VCaP (cell line): ENCODE results near the gene USP22.
"Not testable (repeated sequence)": the region's sequence is repeated elsewhere in the genome, so short reads cannot be mapped to it uniquely, and the experiment has no call there.

ENCODE experiments used
- H3K27ac ChIP-seq: fragments of 450-650 bp; 2 replicates; pipeline ENCODE4 v1.5.1; 2017
- TF ChIP-seq, protein P1 (sequence below): fragments of 450-650 bp; conservative IDR thresholded peaks from 2 replicates; pipeline ENCODE4 v1.5.1; 2017; ENCODE audit warnings: mild to moderate bottlenecking, moderate library complexity

Gene USP22

DNA sequence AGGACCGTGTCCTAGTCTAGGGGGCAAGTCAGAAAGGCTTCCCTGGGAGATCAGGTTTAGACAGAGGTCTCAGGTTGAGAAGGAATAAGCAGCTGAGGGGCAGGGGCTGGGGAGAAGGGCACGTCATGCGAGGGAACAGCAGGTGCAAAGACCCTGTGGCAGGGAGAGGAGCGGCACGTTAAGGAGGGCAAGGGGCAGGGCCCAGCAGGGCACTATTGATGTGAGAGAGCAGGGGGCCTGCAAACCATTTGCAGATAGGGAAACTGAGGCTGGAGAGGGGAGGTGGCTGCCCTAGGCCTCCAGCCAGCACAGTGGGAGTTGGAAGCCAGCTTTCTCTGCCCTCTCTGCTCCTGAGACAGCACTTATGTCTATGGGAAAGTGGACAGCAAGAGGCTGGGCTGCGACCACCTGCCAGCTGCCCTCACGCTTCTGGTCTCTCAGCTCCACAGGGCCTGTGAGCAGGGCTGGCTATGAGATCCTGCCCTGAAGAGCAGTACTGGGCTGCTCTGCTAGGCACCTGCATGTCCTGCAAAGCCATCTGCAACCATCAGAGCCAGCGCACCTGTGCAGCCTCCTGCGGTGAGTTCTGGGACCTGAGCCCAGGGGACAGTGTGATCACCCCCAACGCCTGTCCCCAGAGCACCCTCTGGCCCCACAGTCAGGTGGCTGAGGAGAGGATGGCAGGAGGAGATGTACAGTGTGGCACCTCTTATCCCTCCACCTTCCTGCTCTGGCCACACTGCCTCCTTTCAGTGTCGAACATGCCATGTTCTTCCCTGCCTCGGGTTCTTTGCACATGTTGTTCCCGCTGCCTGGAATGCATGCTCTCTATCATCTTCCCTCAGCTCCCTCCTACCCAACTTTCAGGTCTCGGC, 61.5 kb downstream of the USP22 start:
- no peak overlapping the region for H3K27ac ChIP-seq
- TF ChIP-seq, protein P1, sequence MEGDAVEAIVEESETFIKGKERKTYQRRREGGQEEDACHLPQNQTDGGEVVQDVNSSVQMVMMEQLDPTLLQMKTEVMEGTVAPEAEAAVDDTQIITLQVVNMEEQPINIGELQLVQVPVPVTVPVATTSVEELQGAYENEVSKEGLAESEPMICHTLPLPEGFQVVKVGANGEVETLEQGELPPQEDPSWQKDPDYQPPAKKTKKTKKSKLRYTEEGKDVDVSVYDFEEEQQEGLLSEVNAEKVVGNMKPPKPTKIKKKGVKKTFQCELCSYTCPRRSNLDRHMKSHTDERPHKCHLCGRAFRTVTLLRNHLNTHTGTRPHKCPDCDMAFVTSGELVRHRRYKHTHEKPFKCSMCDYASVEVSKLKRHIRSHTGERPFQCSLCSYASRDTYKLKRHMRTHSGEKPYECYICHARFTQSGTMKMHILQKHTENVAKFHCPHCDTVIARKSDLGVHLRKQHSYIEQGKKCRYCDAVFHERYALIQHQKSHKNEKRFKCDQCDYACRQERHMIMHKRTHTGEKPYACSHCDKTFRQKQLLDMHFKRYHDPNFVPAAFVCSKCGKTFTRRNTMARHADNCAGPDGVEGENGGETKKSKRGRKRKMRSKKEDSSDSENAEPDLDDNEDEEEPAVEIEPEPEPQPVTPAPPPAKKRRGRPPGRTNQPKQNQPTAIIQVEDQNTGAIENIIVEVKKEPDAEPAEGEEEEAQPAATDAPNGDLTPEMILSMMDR: no peak

GRCh38 chr17:20979792-20980083, 63.1 kb downstream of the USP22 start:
- no peak overlapping the region for H3K27ac ChIP-seq
- TF ChIP-seq, protein P1: no peak

DNA sequence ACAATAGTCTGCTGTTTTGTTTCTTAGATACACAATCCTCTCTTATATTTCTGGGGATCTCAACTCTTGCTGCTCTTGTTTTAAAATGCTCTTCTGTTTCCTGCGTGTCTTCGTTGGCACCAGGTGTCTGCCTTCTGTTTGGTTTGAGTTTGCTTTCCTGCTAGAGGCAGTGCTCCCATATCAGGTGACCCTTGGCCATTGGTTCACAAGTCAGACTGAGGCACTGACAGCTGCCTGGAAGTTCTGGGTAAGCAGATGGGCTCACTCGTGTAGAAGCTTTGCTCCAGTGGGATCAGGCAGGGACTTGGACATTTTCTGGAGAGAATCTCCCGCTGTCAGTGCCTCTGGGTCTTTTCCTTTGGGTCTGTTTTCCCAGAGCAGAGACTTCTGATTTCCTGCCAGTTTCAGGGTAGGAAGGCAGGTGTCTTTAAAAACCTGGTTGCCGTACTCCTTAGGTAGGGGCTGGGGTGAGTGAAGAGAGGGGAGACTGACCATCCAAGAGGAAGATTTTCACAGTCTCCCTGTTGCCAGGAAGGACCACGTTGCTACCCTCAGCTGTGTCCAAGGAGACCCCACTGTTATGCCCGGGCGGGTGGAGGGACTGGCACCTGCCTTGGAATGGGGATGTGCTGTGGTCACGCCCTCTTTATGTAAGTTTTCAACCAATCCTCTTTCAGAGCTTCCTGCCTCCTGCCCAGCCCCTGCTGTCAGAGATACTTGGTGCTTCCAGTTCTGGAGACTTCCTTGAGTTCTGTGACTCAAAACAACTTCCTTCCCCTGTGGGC, 63.6 kb downstream of the USP22 start:
- not testable (repeated sequence) for H3K27ac ChIP-seq

DNA sequence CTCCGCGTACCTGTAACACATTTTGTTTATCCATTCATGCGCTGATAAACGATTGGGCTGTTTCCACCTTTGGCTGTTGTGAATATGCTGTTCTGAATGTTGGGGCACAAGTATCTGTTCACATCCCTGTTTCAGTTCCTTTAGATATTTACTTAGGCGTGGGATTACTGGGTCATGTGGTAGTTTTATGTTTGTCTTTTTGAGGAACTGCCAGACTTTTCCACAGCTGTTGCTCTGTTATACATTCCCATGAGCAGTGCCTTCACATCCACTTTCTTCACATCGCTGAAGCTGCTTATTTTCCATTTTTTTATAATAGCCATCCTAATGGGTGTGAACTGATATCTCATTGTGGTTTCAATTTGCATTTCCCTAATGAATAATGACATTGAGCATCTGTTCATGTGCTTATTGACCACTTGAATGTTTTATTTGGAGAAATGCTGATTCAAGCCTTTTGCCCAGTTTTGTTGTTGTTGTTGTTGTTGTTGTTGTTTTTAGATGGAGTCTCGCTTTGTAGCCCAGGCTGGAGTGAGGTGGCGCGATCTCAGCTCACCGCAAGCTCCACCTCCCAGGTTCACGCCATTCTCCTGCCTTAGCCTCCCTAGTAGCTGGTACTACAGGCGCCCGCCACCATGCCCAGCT, 65.1 kb downstream of the USP22 start:
- H3K27ac ChIP-seq: peak overlapping the region; percentile 42

DNA sequence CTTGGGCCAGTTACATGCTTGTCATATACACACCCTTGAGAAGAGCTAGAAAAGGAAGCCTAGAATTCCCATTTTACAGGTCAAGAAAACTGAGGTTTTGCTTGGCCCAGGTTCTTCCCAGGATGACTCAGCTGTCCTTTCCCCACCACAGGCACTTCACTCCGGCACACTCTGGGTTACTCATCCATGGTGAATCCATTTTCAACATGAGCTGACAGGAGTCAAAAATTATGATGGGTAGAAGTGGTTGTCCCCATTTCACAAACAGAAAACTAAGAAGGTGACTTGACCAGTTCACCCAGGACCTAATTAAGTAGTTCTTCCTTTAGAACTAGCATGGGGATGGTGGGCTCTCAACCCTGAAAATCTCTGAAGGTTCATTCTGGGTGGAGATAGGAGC, 67.2 kb downstream of the USP22 start:
- no peak overlapping the region for H3K27ac ChIP-seq
- TF ChIP-seq, protein P1: no peak

GRCh38 chr17:20970329-20970728, 72.5 kb downstream of the USP22 start:
- TF ChIP-seq, protein P1: no peak

DNA sequence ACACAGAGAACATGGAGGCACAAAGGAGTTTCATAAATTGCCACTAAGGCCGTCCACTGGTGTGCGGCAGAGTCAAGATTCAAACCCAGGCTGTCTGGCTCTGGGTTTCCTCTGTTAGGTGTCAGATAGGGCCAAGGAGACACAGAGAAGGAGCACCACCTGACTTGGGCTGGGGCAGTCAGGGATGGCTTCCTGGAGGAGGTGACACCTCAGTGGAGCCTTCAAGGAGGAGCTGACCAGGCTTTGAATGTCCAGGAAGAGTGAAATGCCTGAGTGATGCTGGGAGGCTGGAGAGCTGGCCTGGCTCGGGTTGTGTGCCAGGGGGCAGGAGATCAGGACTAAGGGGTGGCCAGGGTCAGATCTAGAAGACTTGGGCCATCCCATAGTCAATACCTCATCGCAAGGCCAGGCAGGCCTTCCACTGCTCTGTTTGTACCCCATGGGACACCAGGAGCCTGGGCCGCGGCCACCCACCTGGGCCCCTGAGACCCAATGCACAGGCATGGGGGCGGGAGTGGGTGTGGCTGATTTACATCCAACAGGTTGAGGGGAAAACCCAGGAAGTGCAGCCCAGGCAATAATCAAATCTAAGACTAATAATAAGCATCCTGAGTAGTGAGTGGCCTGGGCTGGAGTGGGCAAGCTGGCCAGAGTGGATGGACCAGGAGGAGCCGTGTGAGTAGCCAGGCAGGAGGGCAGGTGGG, 73.7 kb downstream of the USP22 start:
- TF ChIP-seq, protein P1: no peak
- H3K27ac ChIP-seq: no peak overlapping the region

More at GRCh38 chr17:20970329-20970728, 72.5 kb downstream of the USP22 start:
- no peak overlapping the region for H3K27ac ChIP-seq

DNA sequence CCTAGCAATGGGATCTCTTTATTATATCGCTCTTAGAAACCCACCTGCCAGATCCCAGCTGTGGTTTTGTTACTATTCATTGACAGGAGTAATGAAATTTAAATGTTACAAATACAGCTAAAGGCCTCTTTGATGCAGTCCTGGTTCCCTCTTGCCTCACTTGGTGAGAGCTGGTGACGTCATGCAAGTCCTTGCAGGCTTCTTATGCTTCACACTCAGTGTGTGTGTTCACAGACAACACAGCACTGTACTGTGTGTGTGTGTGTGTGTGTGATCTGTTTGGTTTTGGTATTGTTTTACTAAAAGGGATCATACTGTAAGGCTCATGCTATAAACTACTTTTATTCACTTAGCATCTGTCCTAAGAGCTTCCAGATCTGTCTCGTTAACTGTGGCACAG, 75.0 kb downstream of the USP22 start:
- no peak overlapping the region for H3K27ac ChIP-seq
- TF ChIP-seq, protein P1: no peak
